AG04450 (cell line): Measurements from ENCODE around the gene NR2F1. TPM values are rescaled to one million over a fixed set of nuclear protein-coding genes. Genes with fewer than 3 reads are reported as not detected.

Experiments used
- CTCF ChIA-PET: fragments of 300-600, 350-600 bp; formaldehyde crosslinking; extraction: SDS; loops from one replicate; lab custom pipeline; 2022; ENCODE audit warnings: antibody characterized with exemption, inconsistent platforms; lab: Charles Lee
- POLR2A ChIA-PET: fragments of 350-600 bp; formaldehyde crosslinking; extraction: SDS; loops from one replicate; lab custom pipeline; 2021; ENCODE audit warnings: antibody characterized with exemption, inconsistent platforms; lab: Yijun Ruan, JAX
- DNase-seq: peaks from one replicate; pipeline ENCODE4 v3.0.0-alpha.2; 2011; ENCODE audit warnings: low read depth, low spot score
- H3K27ac ChIP-seq: one replicate; pipeline ENCODE4 v1.5.1; 2012; ENCODE audit warnings: low read depth, low read length, control low read depth
- H3K27me3 ChIP-seq: one replicate; pipeline ENCODE4 v1.6.0; 2012; ENCODE audit warnings: low read length; ENCODE audit not compliant: control insufficient read depth, insufficient read depth
- H3K4me3 ChIP-seq: 2 replicates; pipeline ENCODE4 v1.5.1; 2011; ENCODE audit warnings: mild to moderate bottlenecking, low read depth, low read length, control low read depth
- H3K9me3 ChIP-seq: 2 replicates; pipeline ENCODE4 v1.5.1; 2012; ENCODE audit warnings: low read length; ENCODE audit not compliant: control insufficient read depth, insufficient read depth
- polyA plus RNA-seq: library from polyadenylated mRNA; depleted of rRNA; stranded (reverse); fragments of >200 nt; gene quantifications from 2 replicates; pipeline ENCODE4 v1.2.3, GENCODE V29; 2011
- TF ChIP-seq, protein P1 (sequence below): IDR thresholded peaks from 2 replicates; pipeline ENCODE4 v1.5.1; 2011; ENCODE audit warnings: low read depth, low read length, control low read depth, inconsistent platforms

The NR2F1 gene
- polyA plus RNA-seq, 1 experiment = 47.9 TPM

DNA sequence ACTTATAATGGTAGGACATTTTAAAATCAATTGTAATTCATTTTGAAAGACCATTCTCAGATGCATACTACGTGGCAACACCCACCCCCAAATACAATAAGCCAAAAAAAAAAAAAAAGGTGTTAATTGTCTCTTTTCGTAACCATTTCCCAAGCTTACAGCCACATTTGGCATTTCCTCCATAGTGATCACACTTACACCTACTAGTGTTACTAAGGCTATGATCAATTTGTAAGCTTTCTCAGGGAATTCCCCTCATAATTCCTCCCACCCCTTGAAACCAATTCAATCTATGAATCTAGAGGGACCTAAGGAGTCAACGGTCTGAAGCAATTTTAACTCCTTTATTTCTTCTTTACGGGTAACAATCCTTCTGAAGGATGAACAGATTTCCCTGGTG lies 40.1 kb downstream of the NR2F1 start:
- no peak overlapping the region for H3K27ac ChIP-seq
- H3K9me3 ChIP-seq = no peaks in the 10 kb centered on the region
- TF ChIP-seq, protein P1, sequence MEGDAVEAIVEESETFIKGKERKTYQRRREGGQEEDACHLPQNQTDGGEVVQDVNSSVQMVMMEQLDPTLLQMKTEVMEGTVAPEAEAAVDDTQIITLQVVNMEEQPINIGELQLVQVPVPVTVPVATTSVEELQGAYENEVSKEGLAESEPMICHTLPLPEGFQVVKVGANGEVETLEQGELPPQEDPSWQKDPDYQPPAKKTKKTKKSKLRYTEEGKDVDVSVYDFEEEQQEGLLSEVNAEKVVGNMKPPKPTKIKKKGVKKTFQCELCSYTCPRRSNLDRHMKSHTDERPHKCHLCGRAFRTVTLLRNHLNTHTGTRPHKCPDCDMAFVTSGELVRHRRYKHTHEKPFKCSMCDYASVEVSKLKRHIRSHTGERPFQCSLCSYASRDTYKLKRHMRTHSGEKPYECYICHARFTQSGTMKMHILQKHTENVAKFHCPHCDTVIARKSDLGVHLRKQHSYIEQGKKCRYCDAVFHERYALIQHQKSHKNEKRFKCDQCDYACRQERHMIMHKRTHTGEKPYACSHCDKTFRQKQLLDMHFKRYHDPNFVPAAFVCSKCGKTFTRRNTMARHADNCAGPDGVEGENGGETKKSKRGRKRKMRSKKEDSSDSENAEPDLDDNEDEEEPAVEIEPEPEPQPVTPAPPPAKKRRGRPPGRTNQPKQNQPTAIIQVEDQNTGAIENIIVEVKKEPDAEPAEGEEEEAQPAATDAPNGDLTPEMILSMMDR = no peak
- H3K4me3 ChIP-seq = no peak overlapping the region
- DNase-seq = no peak
- POLR2A ChIA-PET = no interaction called here
- H3K27me3 ChIP-seq = no peaks in the 10 kb centered on the region
- CTCF ChIA-PET = interaction anchor here (0.6 to 1.3 kb wide), 5 partner anchors 10 to 1115 kb away, joined by 3 to 6 read pairs (median 3); no protein-coding TSS in a partner anchor

DNA sequence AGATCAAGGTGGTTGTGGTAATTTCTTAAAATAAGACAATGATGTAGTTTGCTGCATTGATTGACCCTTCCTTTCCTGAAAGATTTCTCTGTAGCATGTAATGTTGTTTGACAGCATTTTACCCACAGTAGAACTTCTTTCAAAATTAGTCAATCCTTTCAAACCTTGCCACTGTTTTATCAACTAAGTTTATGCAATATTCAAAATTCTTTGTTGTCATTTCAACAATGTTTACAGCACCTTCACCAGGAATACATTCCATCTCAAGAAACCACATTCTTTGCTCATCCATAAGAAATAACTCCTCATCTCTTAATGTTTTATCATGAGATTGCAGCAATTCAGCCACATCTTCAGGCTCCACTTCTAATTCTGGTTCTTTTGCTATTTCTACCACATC lies 43.8 kb downstream of the NR2F1 start:
- DNase-seq = no peak
- CTCF ChIA-PET = no interaction called here
- TF ChIP-seq, protein P1 = no peak

DNA sequence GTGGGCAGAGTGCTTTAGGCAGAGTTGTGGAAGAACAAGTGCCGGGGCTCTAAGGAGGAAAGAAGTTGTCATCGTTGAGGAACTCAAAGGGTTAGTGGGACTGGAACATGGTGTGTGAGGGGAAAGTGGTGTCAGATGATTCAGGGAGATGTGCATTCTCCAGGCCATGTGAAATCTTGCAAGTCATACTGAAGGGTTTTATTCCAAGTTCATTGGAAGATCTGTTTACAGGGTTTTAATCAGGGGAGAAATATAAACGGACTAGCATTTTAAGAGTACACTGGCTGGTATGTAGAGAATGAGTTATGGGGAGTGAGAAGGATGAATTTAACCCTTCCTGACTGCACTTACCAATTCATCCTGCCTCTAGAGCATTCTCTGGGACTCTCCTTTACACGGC lies 49.3 kb downstream of the NR2F1 start:
- DNase-seq = no peak
- Histone ChIP-seq H3K27ac (no peak overlapping the region), H3K9me3 (no peaks in the 10 kb centered on the region), H3K27me3 (no peaks in the 10 kb centered on the region), H3K4me3 (no peak overlapping the region)
- ChIA-PET POLR2A (interaction anchor here (0.5 kb wide), 1 partner anchor 12 kb away, joined by 3 read pairs; no protein-coding TSS in a partner anchor), CTCF (no interaction called here)
- TF ChIP-seq, protein P1 = no peak

More for the DNA sequence above, 43.8 kb downstream of the NR2F1 start:
- H3K4me3 ChIP-seq = no peak overlapping the region
- no peaks in the 10 kb centered on the region for H3K9me3 ChIP-seq
- no peak overlapping the region for H3K27ac ChIP-seq
- POLR2A ChIA-PET = no interaction called here
- H3K27me3 ChIP-seq = no peaks in the 10 kb centered on the region

DNA sequence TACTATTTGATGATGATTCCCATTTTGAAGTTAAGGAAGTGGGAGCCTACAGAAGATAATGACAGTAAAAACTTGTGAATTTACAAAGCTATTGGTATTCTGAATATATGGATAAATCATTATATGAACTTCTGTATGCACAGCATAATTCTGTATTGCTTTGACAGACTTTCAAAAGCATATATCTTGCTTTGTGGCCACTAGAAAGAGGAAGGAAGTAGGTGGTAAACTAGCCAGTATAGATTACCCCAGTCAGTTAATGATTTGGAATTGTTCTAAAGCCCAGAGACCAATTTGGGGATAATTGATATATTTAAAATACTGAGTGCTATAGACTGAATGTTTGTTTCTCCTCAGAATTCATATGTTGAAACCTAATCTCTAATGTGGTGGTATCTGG lies 53.0 kb downstream of the NR2F1 start:
- DNase-seq = no peak
- Histone ChIP-seq H3K27ac (no peak overlapping the region), H3K4me3 (no peak overlapping the region), H3K27me3 (no peaks in the 10 kb centered on the region), H3K9me3 (no peaks in the 10 kb centered on the region)
- TF ChIP-seq, protein P1 = no peak
- ChIA-PET POLR2A (no interaction called here), CTCF (interaction anchor here (2.0 kb wide), 1 partner anchor 14 kb away, joined by 7 read pairs; no protein-coding TSS in a partner anchor)

DNA sequence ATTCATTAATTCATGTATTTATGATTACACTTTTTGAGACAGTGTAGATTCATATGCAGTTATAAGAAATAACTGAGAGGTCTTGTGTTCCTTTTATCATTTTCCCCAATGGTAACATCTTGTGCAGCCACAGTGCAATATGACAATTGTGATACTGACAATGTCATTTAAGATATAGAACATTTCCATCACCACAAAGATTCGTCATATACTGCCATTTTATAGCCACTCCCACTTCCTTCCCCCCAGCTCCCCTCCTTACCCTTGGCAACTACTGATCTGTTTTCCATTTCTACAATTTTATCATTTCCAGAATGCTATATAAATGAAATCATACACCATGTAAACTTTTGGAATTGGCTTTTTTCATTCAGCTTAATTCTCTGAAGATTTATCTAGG lies 53.8 kb downstream of the NR2F1 start:
- no peaks in the 10 kb centered on the region for H3K27me3 ChIP-seq
- H3K9me3 ChIP-seq = no peaks in the 10 kb centered on the region
- no peak overlapping the region for H3K27ac ChIP-seq
- CTCF ChIA-PET = interaction anchor here (2.0 kb wide), 1 partner anchor 15 kb away, joined by 7 read pairs; no protein-coding TSS in a partner anchor
- H3K4me3 ChIP-seq = no peak overlapping the region
- TF ChIP-seq, protein P1 = no peak
- no peak for DNase-seq
- POLR2A ChIA-PET = no interaction called here
